Pancreas (tissue), 10 donors: Measurements from ENCODE around the gene S100A11. TPM values are rescaled to one million over a fixed set of nuclear protein-coding genes. Genes with fewer than 3 reads are reported as not detected.

Experiments used
- ATAC-seq, 4 donors: fragments of 200-7000 bp; cut with Tn5 transposase; one replicate each; pipeline versions ENCODE4 v1.8.0 to v1.9.1; 2020; ENCODE audit warnings: mild to moderate bottlenecking in 4 of 4, moderate library complexity in 4 of 4
- DNase-seq, 6 donors: peaks; one replicate each; pipeline ENCODE4 v3.0.0-alpha.2; 2020
- FAIRE-seq: peaks from 2 replicates; lab custom pipeline; 2012; peaks lifted over from hg19 to GRCh38; lab: Jason Lieb, UNC
- H3K27ac ChIP-seq, 4 donors: fragments of 200-600 bp; sonication (generic); 1 replicate in 3 of 4; 2 replicates in 1 of 4; pipeline versions ENCODE4 v1.5.0 to v1.8.0; 2020
- H3K27me3 ChIP-seq, 4 donors: fragments of 200-600 bp; one replicate each; pipeline ENCODE4 v1.8.0; 2021
- H3K36me3 ChIP-seq, 3 donors: fragments of 200-600 bp; sonication (generic) in 1 of 3; one replicate each; pipeline versions ENCODE4 v1.5.0 to v1.8.0; 2020 to 2021
- H3K4me1 ChIP-seq, 3 donors: fragments of 200-600 bp; one replicate each; pipeline ENCODE4 v1.8.0; 2021
- H3K4me3 ChIP-seq, 4 donors: fragments of 200-600 bp; sonication (generic) in 2 of 4; one replicate each; pipeline versions ENCODE4 v1.5.0 to v1.8.0; 2020 to 2021
- H3K9me3 ChIP-seq, 4 donors: fragments of 200-600 bp; one replicate each; pipeline ENCODE4 v1.8.0; 2021
- WGBS, 2 donors: extraction: QIAGEN DNeasy Blood & Tissue Kit; methylation state at CpG; one replicate each; pipeline ENCODE4 v1.1.7; 2013; 5-methylcytosine and 5-hydroxymethylcytosine counted together
- intact Hi-C, 3 donors: fragments of 100-400 bp; cut with DNase I; formaldehyde crosslinking; loops; one replicate each; pipeline versions ENCODE4 v1.11.1 to v1.14.2; 2022
- polyA plus RNA-seq, 2 donors: library from polyadenylated mRNA; stranded (reverse); fragments of 200-250 nt; gene quantifications; one replicate each; pipeline ENCODE4 v1.2.3, GENCODE V29; 2013
- total RNA-seq, 6 donors: library from RNA; stranded (reverse); fragmentation: NEBNext Ultra II Directional in 4 of 6; extraction: Animal tissue kit (Norgen Biotek cat#: 25700) in 4 of 6; gene quantifications; one replicate each; pipeline versions ENCODE4 v1.2.1 to v1.2.4, GENCODE V29; 2021 to 2023
- TF ChIP-seq, protein P1 (sequence below), 4 donors: fragments of 200-600 bp; sonication (generic) in 3 of 4; IDR thresholded peaks; one replicate each; pipeline versions ENCODE4 v1.5.0 to v1.8.0; 2021; ENCODE audit warnings: antibody characterized with exemption in 4 of 4
- donor health status: healthy with polysubstance abuse.
- donor health status: DM: no; HTN: no; CAD: no; lungs with moderate emphysema.
- donor health status: DM: no; HTN: no; CAD: no.
- donor health status: control.
- donor health status: control.
- donor health status: Bipolar disorder and iron deficiency.
- donor health status: DM: yes; HTN: yes; CAD: no.
- donor health status: DM: no; HTN: no; CAD: no.
- donor health status: DM: no; HTN: no; CAD: no.
- donor health status: DM: yes; HTN: yes; CAD: no.

Gene S100A11
- total and polyA plus RNA-seq, 8 donors = 23.6 to 433 (median 132) TPM

DNA sequence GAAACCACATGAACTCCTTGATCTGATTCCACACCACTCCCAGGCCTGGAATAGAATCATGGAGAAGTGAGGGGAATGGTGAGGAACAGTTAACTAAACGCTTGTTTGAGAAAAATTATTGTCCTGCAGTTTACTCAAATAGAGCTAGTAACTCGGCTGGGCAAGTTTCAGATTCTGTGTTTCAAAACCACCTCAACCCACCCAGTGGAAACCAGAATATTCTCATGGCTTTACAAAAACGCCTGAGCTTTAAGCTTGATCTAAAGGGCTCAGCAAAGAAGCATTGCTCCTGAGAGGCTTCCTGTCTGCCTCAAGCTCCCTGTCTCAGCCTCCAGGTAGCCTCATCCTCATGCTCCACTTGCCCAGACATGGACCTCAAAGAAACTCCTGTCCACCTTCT lies 35.5 kb upstream of the S100A11 start:
- TF ChIP-seq, protein P1, sequence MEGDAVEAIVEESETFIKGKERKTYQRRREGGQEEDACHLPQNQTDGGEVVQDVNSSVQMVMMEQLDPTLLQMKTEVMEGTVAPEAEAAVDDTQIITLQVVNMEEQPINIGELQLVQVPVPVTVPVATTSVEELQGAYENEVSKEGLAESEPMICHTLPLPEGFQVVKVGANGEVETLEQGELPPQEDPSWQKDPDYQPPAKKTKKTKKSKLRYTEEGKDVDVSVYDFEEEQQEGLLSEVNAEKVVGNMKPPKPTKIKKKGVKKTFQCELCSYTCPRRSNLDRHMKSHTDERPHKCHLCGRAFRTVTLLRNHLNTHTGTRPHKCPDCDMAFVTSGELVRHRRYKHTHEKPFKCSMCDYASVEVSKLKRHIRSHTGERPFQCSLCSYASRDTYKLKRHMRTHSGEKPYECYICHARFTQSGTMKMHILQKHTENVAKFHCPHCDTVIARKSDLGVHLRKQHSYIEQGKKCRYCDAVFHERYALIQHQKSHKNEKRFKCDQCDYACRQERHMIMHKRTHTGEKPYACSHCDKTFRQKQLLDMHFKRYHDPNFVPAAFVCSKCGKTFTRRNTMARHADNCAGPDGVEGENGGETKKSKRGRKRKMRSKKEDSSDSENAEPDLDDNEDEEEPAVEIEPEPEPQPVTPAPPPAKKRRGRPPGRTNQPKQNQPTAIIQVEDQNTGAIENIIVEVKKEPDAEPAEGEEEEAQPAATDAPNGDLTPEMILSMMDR (IDR thresholded peaks at IDR 0.05) = no peak
- intact Hi-C loops = no loop called here
- 59 to 61% methylated on average over 3 of the region's 3 CpGs for whole genome bisulfite sequencing, 2 donors
- DNase-seq = no peak
- Histone ChIP-seq H3K4me1 (no peaks in the 10 kb centered on the region), H3K4me3 (no peak overlapping the region), H3K9me3 (no peaks in the 10 kb centered on the region), H3K27me3 (no peaks in the 10 kb centered on the region), H3K27ac (no peak overlapping the region), H3K36me3 (no peaks in the 10 kb centered on the region)
- no peak for FAIRE-seq
- ATAC-seq = no peak

DNA sequence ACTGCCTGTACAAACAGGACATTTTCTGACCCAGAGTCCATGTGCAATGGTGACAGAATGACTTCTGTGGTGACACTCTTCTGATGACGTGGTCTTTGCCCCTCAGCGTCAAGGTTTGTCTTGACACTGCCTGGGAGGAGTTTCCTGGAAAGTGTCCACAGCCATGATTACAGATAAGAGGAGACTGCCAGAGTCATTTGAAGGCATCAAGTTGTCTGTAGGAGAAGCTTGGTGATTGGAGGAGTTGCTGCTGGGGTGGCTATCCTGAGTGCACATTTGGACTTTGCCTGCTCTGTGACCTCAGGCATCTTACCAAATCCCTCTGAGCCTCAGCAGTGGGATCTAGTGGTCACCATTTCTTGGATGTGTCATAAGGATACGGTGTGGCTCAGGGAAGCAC lies 34.3 kb upstream of the S100A11 start:
- Histone ChIP-seq H3K27me3 (no peaks in the 10 kb centered on the region), H3K9me3 (no peaks in the 10 kb centered on the region), H3K4me3 (no peak overlapping the region), H3K4me1 (no peaks in the 10 kb centered on the region), H3K36me3 (no peaks in the 10 kb centered on the region), H3K27ac (no peak overlapping the region)
- ATAC-seq (no peak), DNase-seq (no peak), FAIRE-seq (no peak)
- TF ChIP-seq, protein P1 (IDR thresholded peaks at IDR 0.05) = no peak
- 69 to 81% methylated on average over 3 of the region's 3 CpGs for WGBS, 2 donors
- intact Hi-C loops = no loop called here

DNA sequence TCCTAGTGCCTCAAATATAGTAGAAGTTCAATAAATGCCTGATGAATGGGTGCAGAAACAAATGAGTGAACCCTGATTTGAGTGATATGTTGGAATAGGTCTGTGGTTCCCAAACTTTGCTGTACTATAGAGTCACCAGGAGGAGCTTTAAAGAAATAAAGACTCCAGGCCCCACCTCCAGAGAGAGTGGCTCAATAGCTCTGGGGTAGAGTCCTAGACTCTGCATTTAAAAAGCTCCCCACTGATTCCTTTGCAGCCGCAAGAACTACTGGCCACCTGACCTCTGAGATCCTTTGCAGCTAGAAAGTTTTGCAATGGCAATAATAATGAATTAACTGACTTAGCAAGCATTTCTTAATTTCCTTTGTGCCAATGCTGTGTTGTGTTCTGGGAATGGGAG lies 31.1 kb upstream of the S100A11 start:
- FAIRE-seq = no peak
- 81 to 91% methylated on average over 1 of the region's 1 CpG for WGBS, 2 donors

DNA sequence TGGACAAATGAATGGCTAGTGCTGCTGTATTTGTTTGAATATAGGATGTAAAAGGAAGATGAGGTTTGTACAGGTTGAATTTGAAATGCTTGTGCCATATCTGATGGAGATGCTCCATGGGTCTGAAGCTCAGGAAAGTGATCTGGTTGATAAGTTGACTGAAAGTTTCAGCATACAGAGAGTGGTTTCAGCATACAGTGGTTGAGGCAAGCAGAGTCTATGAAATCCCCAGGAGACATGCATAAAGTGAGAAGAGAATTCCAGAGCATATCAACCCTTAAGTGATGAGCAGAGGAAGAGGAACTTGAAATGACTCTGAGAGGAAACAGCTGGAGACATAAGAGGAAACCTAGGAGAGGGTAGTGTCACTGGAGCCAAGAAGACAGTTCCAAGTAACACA lies 30.3 kb upstream of the S100A11 start:
- no peak overlapping the region for H3K4me3 ChIP-seq
- H3K36me3 ChIP-seq = no peaks in the 10 kb centered on the region
- intact Hi-C loops = no loop called here
- ATAC-seq (no peak), DNase-seq (no peak), FAIRE-seq (no peak)
- H3K4me1 ChIP-seq = no peaks in the 10 kb centered on the region
- no peak overlapping the region for H3K27ac ChIP-seq
- no peaks in the 10 kb centered on the region for H3K9me3 ChIP-seq
- TF ChIP-seq, protein P1 (IDR thresholded peaks at IDR 0.05) = no peak
- H3K27me3 ChIP-seq = no peaks in the 10 kb centered on the region

More for the DNA sequence above, 31.1 kb upstream of the S100A11 start:
- intact Hi-C loops = no loop called here
- DNase-seq = no peak
- no peak for ATAC-seq
- Histone ChIP-seq H3K4me3 (no peak overlapping the region), H3K27me3 (no peaks in the 10 kb centered on the region), H3K27ac (no peak overlapping the region), H3K4me1 (no peaks in the 10 kb centered on the region), H3K36me3 (no peaks in the 10 kb centered on the region), H3K9me3 (no peaks in the 10 kb centered on the region)
- TF ChIP-seq, protein P1 (IDR thresholded peaks at IDR 0.05) = no peak

DNA sequence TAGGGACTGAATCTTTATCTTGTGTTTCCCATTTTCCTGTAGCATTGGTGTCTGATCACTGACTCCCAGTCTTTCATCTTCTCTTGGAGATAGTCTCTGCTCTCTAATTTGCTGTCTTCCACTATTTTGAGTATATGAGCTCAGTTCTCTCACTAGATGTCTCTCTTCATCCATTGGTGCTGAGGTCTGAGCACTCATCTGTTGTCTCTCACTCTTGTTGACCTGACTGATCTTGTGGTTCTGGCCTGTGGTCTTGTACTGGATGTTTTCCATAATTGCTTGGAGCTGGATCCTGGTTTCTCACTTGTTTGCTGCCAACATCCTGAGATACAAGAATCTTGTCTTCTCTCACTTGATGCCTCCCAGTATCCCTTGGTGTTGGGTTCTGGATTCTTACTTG lies 25.1 kb upstream of the S100A11 start:
- H3K27me3 ChIP-seq = no peaks in the 10 kb centered on the region
- FAIRE-seq (no peak), DNase-seq (no peak), ATAC-seq (no peak)
- no peaks in the 10 kb centered on the region for H3K36me3 ChIP-seq
- no peaks in the 10 kb centered on the region for H3K9me3 ChIP-seq
- H3K4me1 ChIP-seq = no peaks in the 10 kb centered on the region
- TF ChIP-seq, protein P1 (IDR thresholded peaks at IDR 0.05) = no peak
- intact Hi-C loops = no loop called here
- no peak overlapping the region for H3K4me3 ChIP-seq
- H3K27ac ChIP-seq = no peak overlapping the region
